ENCODE data around the gene ATAD3C. TPM values are rescaled to one million over a fixed set of nuclear protein-coding genes. Genes with fewer than 3 reads are reported as not detected.
"Not testable (repeated sequence)": the region's sequence is repeated elsewhere in the genome, so short reads cannot be mapped to it uniquely, and the experiment has no call there.

ATAD3C gene
- total and polyA plus RNA-seq, 4 experiments from 2014 or later = 1.5 to 2.1 (median 1.7) TPM

- H3K27ac Mint-ChIP-seq = peak overlapping the region in 4 of 7 donors; percentile 29 to 80 (median 61)
- H3K36me3 Mint-ChIP-seq = peaks cover 0 to 11% of the 10 kb centered on the region in 2 donors
- H3K27ac ChIP-seq (ENCODE audit: low read depth, low read length) = no peak overlapping the region
- H3K27me3 Mint-ChIP-seq = no peaks in the 10 kb centered on the region
- peak overlapping the region in 1 of 8 donors; percentile 33 for H3K4me3 Mint-ChIP-seq
- peaks cover 9 to 26% (median 16%) of the 10 kb centered on the region in 4 donors for H3K4me1 Mint-ChIP-seq
- no peaks in the 10 kb centered on the region for H3K36me3 ChIP-seq (ENCODE audit: insufficient read depth, low read length)
- ChIA-PET CTCF (ENCODE audit: partially characterized antibody) (no interaction called here), POLR2A (ENCODE audit: partially characterized antibody) (interaction anchor here (1.1 kb wide), 1 partner anchor 9 kb away, joined by 3 read pairs; no protein-coding TSS in a partner anchor)
- no peaks in the 10 kb centered on the region for H3K9me3 ChIP-seq (ENCODE audit: control insufficient read depth in 1 of 2, low read length in 2 of 2)
- no peak for DNase-seq
- intact Hi-C loops (cut with micrococcal nuclease) = no loop called here
- peaks cover 0 to 3% (median 0%) of the 10 kb centered on the region in 8 donors for H3K9me3 Mint-ChIP-seq
- H3K4me1 ChIP-seq (ENCODE audit: insufficient read depth, low read length) = peaks cover 16% of the 10 kb centered on the region
- no peaks in the 10 kb centered on the region for H3K27me3 ChIP-seq (ENCODE audit: insufficient read depth, low read length)
- H3K4me3 ChIP-seq (ENCODE audit: low read length in 2 of 2) = no peak overlapping the region
Observed at GRCh38 chr1:1411626-1412025, 37.9 kb upstream of the ATAD3C start.

- H3K27me3 Mint-ChIP-seq; CTCF ChIA-PET (ENCODE audit: partially characterized antibody); H3K9me3 ChIP-seq (ENCODE audit: control insufficient read depth in 1 of 2, low read length in 2 of 2); POLR2A ChIA-PET (ENCODE audit: partially characterized antibody); DNase-seq; H3K4me3 Mint-ChIP-seq; H3K9me3 Mint-ChIP-seq; H3K27me3 ChIP-seq (ENCODE audit: insufficient read depth, low read length); H3K36me3 Mint-ChIP-seq; H3K36me3 ChIP-seq (ENCODE audit: insufficient read depth, low read length); H3K4me3 ChIP-seq (ENCODE audit: low read length in 2 of 2); H3K27ac ChIP-seq (ENCODE audit: low read depth, low read length); intact Hi-C loops (cut with micrococcal nuclease): not testable (repeated sequence)
- H3K4me1 ChIP-seq (ENCODE audit: insufficient read depth, low read length) = peaks cover 16% of the 10 kb centered on the region
- H3K4me1 Mint-ChIP-seq = peaks cover 6 to 26% (median 12%) of the 10 kb centered on the region in 4 donors
- peak overlapping the region in 1 of 7 donors; percentile 44 for H3K27ac Mint-ChIP-seq
Observed at GRCh38 chr1:1412311-1412902, 37.1 kb upstream of the ATAD3C start.

- H3K9me3 ChIP-seq (ENCODE audit: control insufficient read depth in 1 of 2, low read length in 2 of 2) = no peaks in the 10 kb centered on the region
- peaks cover 0 to 3% (median 0%) of the 10 kb centered on the region in 8 donors for H3K9me3 Mint-ChIP-seq
- no peak overlapping the region for H3K4me3 ChIP-seq (ENCODE audit: low read length in 2 of 2)
- H3K36me3 ChIP-seq (ENCODE audit: insufficient read depth, low read length) = no peaks in the 10 kb centered on the region
- no peaks in the 10 kb centered on the region for H3K36me3 Mint-ChIP-seq
- ChIA-PET CTCF (ENCODE audit: partially characterized antibody) (interaction anchor here (1.2 kb wide), 1 partner anchor 8 kb away, joined by 3 read pairs; no protein-coding TSS in a partner anchor), POLR2A (ENCODE audit: partially characterized antibody) (no interaction called here)
- H3K27ac Mint-ChIP-seq = no peak overlapping the region
- no peak overlapping the region for H3K4me3 Mint-ChIP-seq
- no peaks in the 10 kb centered on the region for H3K27me3 ChIP-seq (ENCODE audit: insufficient read depth, low read length)
- intact Hi-C loops (cut with micrococcal nuclease) = no loop called here
- no peak overlapping the region for H3K27ac ChIP-seq (ENCODE audit: low read depth, low read length)
- peaks cover 0 to 8% (median 1%) of the 10 kb centered on the region in 4 donors for H3K4me1 Mint-ChIP-seq
- peaks cover 0 to 7% of the 10 kb centered on the region in 2 donors for H3K27me3 Mint-ChIP-seq
- no peak for DNase-seq
- H3K4me1 ChIP-seq (ENCODE audit: insufficient read depth, low read length) = no peaks in the 10 kb centered on the region
Observed at GRCh38 chr1:1415751-1416150, 33.7 kb upstream of the ATAD3C start.

GRCh38 chr1:1417396-1417795 is 32.1 kb upstream of the ATAD3C start:
- H3K4me3 ChIP-seq (ENCODE audit: low read length in 2 of 2); H3K9me3 ChIP-seq (ENCODE audit: control insufficient read depth in 1 of 2, low read length in 2 of 2); H3K4me1 Mint-ChIP-seq; H3K27me3 ChIP-seq (ENCODE audit: insufficient read depth, low read length); H3K36me3 Mint-ChIP-seq; DNase-seq; H3K27ac ChIP-seq (ENCODE audit: low read depth, low read length); H3K36me3 ChIP-seq (ENCODE audit: insufficient read depth, low read length); POLR2A ChIA-PET (ENCODE audit: partially characterized antibody); H3K27ac Mint-ChIP-seq; intact Hi-C loops (cut with micrococcal nuclease); H3K4me1 ChIP-seq (ENCODE audit: insufficient read depth, low read length); H3K27me3 Mint-ChIP-seq; CTCF ChIA-PET (ENCODE audit: partially characterized antibody); H3K4me3 Mint-ChIP-seq; H3K9me3 Mint-ChIP-seq: not testable (repeated sequence)

GRCh38 chr1:1417825-1418463 is 31.5 kb upstream of the ATAD3C start:
- peak overlapping the region in 2 of 7 donors; percentile 2 to 36 for H3K27ac Mint-ChIP-seq

GRCh38 chr1:1418464-1419362 is 30.8 kb upstream of the ATAD3C start:
- POLR2A ChIA-PET (ENCODE audit: partially characterized antibody) = no interaction called here
- no peaks in the 10 kb centered on the region for H3K36me3 Mint-ChIP-seq
- H3K4me3 Mint-ChIP-seq = no peak overlapping the region
- intact Hi-C loops (cut with micrococcal nuclease) = no loop called here
- Histone ChIP-seq H3K27ac (ENCODE audit: low read depth, low read length) (no peak overlapping the region), H3K4me1 (ENCODE audit: insufficient read depth, low read length) (no peaks in the 10 kb centered on the region), H3K4me3 (ENCODE audit: low read length in 2 of 2) (no peak overlapping the region), H3K36me3 (ENCODE audit: insufficient read depth, low read length) (no peaks in the 10 kb centered on the region), H3K27me3 (ENCODE audit: insufficient read depth, low read length) (no peaks in the 10 kb centered on the region), H3K9me3 (ENCODE audit: control insufficient read depth in 1 of 2, low read length in 2 of 2) (no peaks in the 10 kb centered on the region)
- peak in 1 of 5 donors; percentile 32 for DNase-seq
- H3K4me1 Mint-ChIP-seq = peaks cover 0 to 8% (median under 1%) of the 10 kb centered on the region in 4 donors
- H3K9me3 Mint-ChIP-seq = no peaks in the 10 kb centered on the region
- peaks cover 8 to 10% of the 10 kb centered on the region in 2 donors for H3K27me3 Mint-ChIP-seq
- peak overlapping the region in 1 of 7 donors; percentile 36 for H3K27ac Mint-ChIP-seq
- CTCF ChIA-PET (ENCODE audit: partially characterized antibody) = no interaction called here

More at GRCh38 chr1:1417825-1418463, 31.5 kb upstream of the ATAD3C start:
- H3K9me3 ChIP-seq (ENCODE audit: control insufficient read depth in 1 of 2, low read length in 2 of 2); CTCF ChIA-PET (ENCODE audit: partially characterized antibody); H3K4me1 Mint-ChIP-seq; H3K27me3 ChIP-seq (ENCODE audit: insufficient read depth, low read length); H3K9me3 Mint-ChIP-seq; H3K27me3 Mint-ChIP-seq; DNase-seq; H3K4me3 Mint-ChIP-seq; POLR2A ChIA-PET (ENCODE audit: partially characterized antibody); H3K4me1 ChIP-seq (ENCODE audit: insufficient read depth, low read length); intact Hi-C loops (cut with micrococcal nuclease); H3K4me3 ChIP-seq (ENCODE audit: low read length in 2 of 2); H3K27ac ChIP-seq (ENCODE audit: low read depth, low read length); H3K36me3 ChIP-seq (ENCODE audit: insufficient read depth, low read length); H3K36me3 Mint-ChIP-seq: not testable (repeated sequence)

- Mint-ChIP-seq H3K36me3 (no peaks in the 10 kb centered on the region), H3K27ac (no peak overlapping the region), H3K4me3 (no peak overlapping the region), H3K27me3 (peaks cover 8 to 10% of the 10 kb centered on the region in 2 donors), H3K4me1 (peaks cover 0 to 8% (median under 1%) of the 10 kb centered on the region in 4 donors), H3K9me3 (no peaks in the 10 kb centered on the region)
- Histone ChIP-seq H3K4me1 (ENCODE audit: insufficient read depth, low read length) (no peaks in the 10 kb centered on the region), H3K9me3 (ENCODE audit: control insufficient read depth in 1 of 2, low read length in 2 of 2) (no peaks in the 10 kb centered on the region), H3K27ac (ENCODE audit: low read depth, low read length) (no peak overlapping the region), H3K4me3 (ENCODE audit: low read length in 2 of 2) (no peak overlapping the region), H3K36me3 (ENCODE audit: insufficient read depth, low read length) (no peaks in the 10 kb centered on the region), H3K27me3 (ENCODE audit: insufficient read depth, low read length) (no peaks in the 10 kb centered on the region)
- intact Hi-C loops (cut with micrococcal nuclease) = no loop called here
- POLR2A ChIA-PET (ENCODE audit: partially characterized antibody) = no interaction called here
- CTCF ChIA-PET (ENCODE audit: partially characterized antibody) = no interaction called here
- peak in 1 of 5 donors; percentile 9 for DNase-seq
Observed at GRCh38 chr1:1419363-1419812, 30.1 kb upstream of the ATAD3C start.
